Panc1 (cell line): ENCODE measurements around the gene TSKS.

Experiments used
- CTCF ChIP-seq: fragments of 450-650 bp; IDR thresholded peaks from 2 replicates; pipeline ENCODE4 v1.5.1; 2017; ENCODE audit warnings: mild to moderate bottlenecking
- POLR2AphosphoS5 ChIP-seq: IDR thresholded peaks from 2 replicates; pipeline ENCODE4 v1.6.1; 2012; ENCODE audit warnings: mild to moderate bottlenecking, low read depth, low read length, moderate library complexity
- SIN3A ChIP-seq: IDR thresholded peaks from 2 replicates; pipeline ENCODE4 v1.6.1; 2012; ENCODE audit warnings: low read depth, mild to moderate bottlenecking, low read length, moderate library complexity, borderline replicate concordance; ENCODE audit not compliant: insufficient read depth

- TF ChIP-seq CTCF (no peak), SIN3A (no peak), POLR2AphosphoS5 (no peak)
Measured at GRCh38 chr19:49739933-49740332, 23.2 kb downstream of the TSKS start.
